K562 (cell line): Measurements from ENCODE around the gene TDRD5. TPM values are rescaled to one million over a fixed set of nuclear protein-coding genes. Genes with fewer than 3 reads are reported as not detected.

Source experiments
- ATAC-seq: fragments of 200-7000 bp; cut with Tn5 transposase; 3 replicates; pipeline ENCODE4 v1.9.1; 2020; ENCODE audit warnings: moderate library complexity
- BruUV-seq: library from RNA; stranded (reverse); fragments of 400-500 nt; replicated peaks from 2 replicates; lab custom pipeline; 2021; lab: Mats Ljungman, UMichigan
- CTCF ChIA-PET: fragments of 300-600 bp; formaldehyde crosslinking; extraction: SDS; loops from one replicate; lab custom pipeline; 2021; ENCODE audit warnings: low intra/inter-chr PET ratio; lab: Yijun Ruan, JAX
- POLR2A ChIA-PET: fragments of 300-600, 350-650 bp; sonication (Branson Sonifier 250); formaldehyde crosslinking; extraction: SDS; loops from one replicate; lab custom pipeline; 2021; ENCODE audit warnings: antibody characterized with exemption, inconsistent platforms; lab: Yijun Ruan, JAX
- DNase-seq, 4 experiments: peaks; one replicate each; pipeline versions ENCODE4 v3.0.0 to v3.0.0-alpha.2; 2011 to 2018; ENCODE audit warnings: low spot score in 3 of 4, mixed read lengths in 3 of 4; ENCODE audit errors: extremely low read depth in 1 of 4
- FAIRE-seq: peaks from 2 replicates; lab custom pipeline; 2011; peaks lifted over from hg19 to GRCh38; lab: Jason Lieb, UNC
- H2AFZ ChIP-seq: 2 replicates; pipeline ENCODE4 v1.6.0; 2011; ENCODE audit warnings: low read depth, low read length, control low read depth, inconsistent platforms
- H3K27ac ChIP-seq: fragments of 200-600 bp; 3 replicates; pipeline ENCODE4 v1.8.0; 2011; ENCODE audit warnings: low read depth, mild to moderate bottlenecking, control low read depth, inconsistent platforms, low read length, moderate library complexity, mixed read lengths; ENCODE audit errors: extremely low read depth
- H3K27me3 ChIP-seq, 2 experiments: fragments of 300-600 bp in 1 of 2; 2 replicates in 1 of 2; 3 replicates in 1 of 2; pipeline versions ENCODE4 v1.6.0 to v1.8.0; 2011; ENCODE audit warnings: inconsistent platforms in 2 of 2, low read length in 2 of 2, mild to moderate bottlenecking in 1 of 2, mixed read lengths in 1 of 2, moderate library complexity in 1 of 2; ENCODE audit not compliant: control insufficient read depth in 2 of 2, insufficient read depth in 2 of 2
- H3K36me3 ChIP-seq: fragments of 300-600 bp; 3 replicates; pipeline ENCODE4 v1.8.0; 2011; ENCODE audit warnings: mild to moderate bottlenecking, low read length, inconsistent platforms; ENCODE audit not compliant: control insufficient read depth, insufficient read depth
- H3K4me1 ChIP-seq, 2 experiments: fragments of 200-600 bp in 1 of 2; replicated peaks in 1 of 2; 2 replicates in 1 of 2; 3 replicates in 1 of 2; pipeline versions ENCODE4 v1.5.1 to v1.8.0; 2011; ENCODE audit warnings: inconsistent platforms in 2 of 2, low read length in 2 of 2, mild to moderate bottlenecking in 1 of 2, mixed read lengths in 1 of 2, moderate library complexity in 1 of 2; ENCODE audit not compliant: control insufficient read depth in 2 of 2, insufficient read depth in 2 of 2
- H3K4me2 ChIP-seq: 2 replicates; pipeline ENCODE4 v1.6.1; 2011; ENCODE audit warnings: low read length, control low read depth, inconsistent platforms, mixed read lengths; ENCODE audit not compliant: insufficient read depth
- H3K4me3 ChIP-seq: fragments of 200-600 bp; sonication (generic), shearing (Covaris generic); 2 replicates; pipeline ENCODE4 v1.5.1; 2016; ENCODE audit warnings: control low read depth, inconsistent platforms
- H3K79me2 ChIP-seq: fragments of 200-600 bp; 3 replicates; pipeline ENCODE4 v1.8.0; 2011; ENCODE audit warnings: low read length, inconsistent platforms; ENCODE audit not compliant: control insufficient read depth, insufficient read depth
- H3K9ac ChIP-seq, 2 experiments: 2 replicates each; pipeline versions ENCODE4 v1.6.0 to v1.6.1; 2011; ENCODE audit warnings: low read depth in 2 of 2, low read length in 2 of 2, control low read depth in 1 of 2, inconsistent platforms in 1 of 2, mild to moderate bottlenecking in 1 of 2, mixed read lengths in 1 of 2; ENCODE audit not compliant: insufficient read depth in 1 of 2
- H3K9me1 ChIP-seq: one replicate; pipeline ENCODE4 v1.6.0; 2011; ENCODE audit warnings: inconsistent platforms, mild to moderate bottlenecking, low read length, moderate library complexity; ENCODE audit not compliant: control insufficient read depth, insufficient read depth
- H3K9me3 ChIP-seq: replicated peaks from 2 replicates; pipeline ENCODE4 v1.5.1; 2011; ENCODE audit warnings: low read depth, low read length, inconsistent platforms; ENCODE audit not compliant: control insufficient read depth, insufficient read depth
- H4K20me1 ChIP-seq: replicated peaks from 2 replicates; pipeline ENCODE4 v1.6.1; 2011; ENCODE audit warnings: low read length, inconsistent platforms, mixed read lengths; ENCODE audit not compliant: control insufficient read depth, insufficient read depth
- C11orf30 ChIP-seq: fragments of 450-650 bp; IDR thresholded peaks from 2 replicates; pipeline ENCODE4 v1.6.1; 2016; ENCODE audit warnings: low read depth, mild to moderate bottlenecking
- COPS2 ChIP-seq: fragments of 450-650 bp; conservative IDR thresholded peaks from 2 replicates; pipeline ENCODE4 v1.6.1; 2016; ENCODE audit warnings: mild to moderate bottlenecking, moderate library complexity
- E2F5 ChIP-seq: sonication (generic); formaldehyde crosslinking; IDR thresholded peaks from 2 replicates; pipeline ENCODE4 v1.8.0; 2022; ENCODE audit warnings: mild to moderate bottlenecking, missing genetic modification reagents
- ELF2 ChIP-seq: fragments of 250-450 bp; sonication (Bioruptor Pico); IDR thresholded peaks from 2 replicates; pipeline ENCODE4 v1.5.0; 2021; ENCODE audit warnings: mild to moderate bottlenecking
- FOXA1 ChIP-seq: fragments of 450-650 bp; IDR thresholded peaks from 2 replicates; pipeline ENCODE4 v1.6.1; 2016; ENCODE audit warnings: mild to moderate bottlenecking, borderline replicate concordance
- HNRNPLL ChIP-seq: fragments of 200-400 bp; formaldehyde crosslinking; IDR thresholded peaks from 2 replicates; pipeline ENCODE4 v1.6.1; 2017; ENCODE audit warnings: low read length, low read depth, mild to moderate bottlenecking; ENCODE audit not compliant: poor library complexity, severe bottlenecking
- IFI16 ChIP-seq: fragments of 250-450 bp; sonication (Bioruptor Pico); IDR thresholded peaks from 2 replicates; pipeline ENCODE4 v2.1.2; 2022; ENCODE audit warnings: mild to moderate bottlenecking, inconsistent platforms
- KDM1A ChIP-seq, 2 experiments: fragments of 450-650 bp; IDR thresholded peaks; 2 replicates each; pipeline ENCODE4 v1.6.1; 2016; ENCODE audit warnings: mild to moderate bottlenecking in 2 of 2
- L3MBTL2 ChIP-seq: fragments of 450-650 bp; IDR thresholded peaks from 2 replicates; pipeline ENCODE4 v1.6.1; 2016; ENCODE audit warnings: mild to moderate bottlenecking, moderate library complexity
- NCOR1 ChIP-seq: fragments of 450-650 bp; IDR thresholded peaks from 2 replicates; pipeline ENCODE4 v1.6.1; 2016; ENCODE audit warnings: mild to moderate bottlenecking, moderate library complexity
- TAF1 ChIP-seq: IDR thresholded peaks from 2 replicates; pipeline ENCODE4 v1.6.1; 2011; ENCODE audit warnings: mild to moderate bottlenecking, low read length, moderate library complexity; ENCODE audit not compliant: insufficient read depth, control insufficient read depth, severe bottlenecking; ENCODE audit errors: extremely low read depth
- TCF7 ChIP-seq: sonication (generic); IDR thresholded peaks from 2 replicates; pipeline ENCODE4 v1.6.1; 2016; ENCODE audit warnings: antibody characterized with exemption, borderline replicate concordance
- TEAD1 ChIP-seq, 2 experiments: fragments of 450-650 bp in 1 of 2; sonication (generic) in 1 of 2; formaldehyde crosslinking; IDR thresholded peaks; 2 replicates each; pipeline versions ENCODE4 v1.4.0 to v1.8.0; 2020 to 2022; ENCODE audit warnings: mild to moderate bottlenecking in 2 of 2, missing genetic modification reagents in 1 of 2
- ZBTB12 ChIP-seq: fragments of 250-450 bp; sonication (Bioruptor Pico); IDR thresholded peaks from 2 replicates; pipeline ENCODE4 v1.4.0; 2020
- ZNF263 ChIP-seq: sonication (generic); formaldehyde crosslinking; IDR thresholded peaks from 2 replicates; pipeline ENCODE4 v1.8.0; 2022; ENCODE audit warnings: mild to moderate bottlenecking, missing genetic modification reagents, borderline replicate concordance
- ZNF589 ChIP-seq: fragments of 200-800 bp; sonication (Bioruptor generic); IDR thresholded peaks from 2 replicates; pipeline ENCODE4 v1.6.1; 2016; ENCODE audit warnings: low read depth, missing genetic modification characterization, missing compliant biosample characterization
- WGBS: fragments of 100-300 bp; shearing (Covaris generic); methylation state at CpG from one replicate; pipeline ENCODE4 v1.1.6; 2016; ENCODE audit warnings: low coverage, mixed read lengths; ENCODE audit not compliant: insufficient coverage; ENCODE audit errors: missing lambda C conversion rate; 5-methylcytosine and 5-hydroxymethylcytosine counted together
- in situ Hi-C: fragments of 300-500 bp; cut with MboI; formaldehyde crosslinking; loops from 4 replicates; pipeline ENCODE4 v1.15.0; 2018; ENCODE audit warnings: inconsistent platforms, mixed read lengths
- intact Hi-C: fragments of 100-400 bp; cut with micrococcal nuclease; formaldehyde crosslinking; loops from 2 replicates; pipeline ENCODE4 v1.14.2; 2022
- polyA plus RNA-seq, 8 experiments: library from polyadenylated mRNA; depleted of rRNA in 4 of 8; stranded (reverse) in 5 of 8; unstranded in 3 of 8; fragments of >200 nt; fragmentation: Nextera tagmentation in 2 of 8; fragmentation: Illumina TruSeq in 1 of 8; extraction: Ambion mirVana in 2 of 8; extraction: Trizol in 1 of 8; gene quantifications; 2 replicates each; pipeline versions ENCODE4 v1.2.1 to v1.2.3, GENCODE V29; 2011 to 2014; ENCODE audit warnings: inconsistent platforms in 1 of 8, missing spikeins in 1 of 8
- total RNA-seq, 7 experiments: library from RNA; depleted of rRNA in 6 of 7; stranded (reverse); fragments of >200 nt in 6 of 7; fragmentation: Illumina TruSeq in 2 of 7; extraction: Trizol in 2 of 7; gene quantifications; 2 replicates each; pipeline versions ENCODE4 v1.2.1 to v1.2.3, GENCODE V29; 2011 to 2021; ENCODE audit warnings: low replicate concordance in 1 of 7

The TDRD5 gene
- total and polyA plus RNA-seq, 9 of the 15 experiments (the other 6 are each of a cell fraction or from before 2014, with no cell fraction given) = 0.04 to 0.57 (median 0.26) TPM; not detected in 1

GRCh38 chr1:179714159-179714558, 122.5 kb downstream of the TDRD5 start:
- DNase-seq = no peak
- H3K4me1 ChIP-seq = no peaks in the 10 kb centered on the region
- intact Hi-C loops = no loop called here
- 8% methylated on average over 1 of the region's 1 CpG for WGBS
- no peak overlapping the region for H2AFZ ChIP-seq
- TF ChIP-seq ZBTB12 (no peak), IFI16 (CRISPR knock-in tag) (no peak), TCF7 (no peak), TEAD1 (CRISPR knock-in tag; IDR thresholded peaks at IDR 0.05) (no peak)
- TF ChIP-seq, all 486 proteins: peak for 0
- Histone ChIP-seq H3K9ac (no peak overlapping the region), H4K20me1 (no peaks in the 10 kb centered on the region), H3K4me3 (no peak overlapping the region), H3K9me1 (no peaks in the 10 kb centered on the region), H3K9me3 (no peaks in the 10 kb centered on the region), H3K27ac (no peak overlapping the region), H3K79me2 (no peaks in the 10 kb centered on the region), H3K4me2 (no peak overlapping the region), H3K27me3 (no peaks in the 10 kb centered on the region; a peak in 1 of 5 replicates), H3K36me3 (no peaks in the 10 kb centered on the region)
- CTCF ChIA-PET = interaction anchor here (0.6 kb wide), 1 partner anchor 20 kb away, joined by 3 read pairs; no protein-coding TSS in a partner anchor
- in situ Hi-C loops = no loop called here
- FAIRE-seq = no peak
- no TSS peak for BruUV-seq
- POLR2A ChIA-PET = no interaction called here
- no peak for ATAC-seq

- H3K27ac ChIP-seq = no peak overlapping the region
- H3K27me3 ChIP-seq = no peaks in the 10 kb centered on the region
- H3K4me2 ChIP-seq = no peak overlapping the region
- H3K9me1 ChIP-seq = no peaks in the 10 kb centered on the region
- DNase-seq (no peak), FAIRE-seq (no peak), ATAC-seq (no peak)
- CTCF ChIA-PET = interaction anchor here (0.6 kb wide), 1 partner anchor 20 kb away, joined by 3 read pairs; no protein-coding TSS in a partner anchor
- in situ Hi-C loops (loop anchor here (5.0 kb wide), 1 partner anchor 88 kb away; no protein-coding TSS in a partner anchor), intact Hi-C loops (no loop called here)
- H3K9me3 ChIP-seq = no peaks in the 10 kb centered on the region
- no peaks in the 10 kb centered on the region for H3K36me3 ChIP-seq
- H3K9ac ChIP-seq = no peak overlapping the region
- H3K4me1 ChIP-seq = no peaks in the 10 kb centered on the region
- POLR2A ChIA-PET = no interaction called here
- no peaks in the 10 kb centered on the region for H3K79me2 ChIP-seq
- no peak overlapping the region for H3K4me3 ChIP-seq
- H4K20me1 ChIP-seq = no peaks in the 10 kb centered on the region
- no TSS peak for BruUV-seq
- no peak overlapping the region for H2AFZ ChIP-seq
- no peak for TF ChIP-seq KDM1A (IDR thresholded peaks at IDR 0.05)
- TF ChIP-seq COPS2 = no peak
- no peak for TF ChIP-seq NCOR1
- no peak for TF ChIP-seq E2F5 (CRISPR knock-in tag)
- TF ChIP-seq L3MBTL2 = no peak
- TF ChIP-seq TAF1 = no peak
- no peak for TF ChIP-seq ZNF263
- TF ChIP-seq HNRNPLL = no peak
- no peak for TF ChIP-seq ZNF589 (CRISPR knock-in tag)
- no peak for TF ChIP-seq ELF2 (CRISPR knock-in tag)
- TF ChIP-seq FOXA1 = no peak
- no peak for TF ChIP-seq C11orf30
Measured at GRCh38 chr1:179714623-179715022, 123.0 kb downstream of the TDRD5 start.
